HAP-1 (cell line): ENCODE data around the gene LEFTY2.

Source experiments
- DNase-seq, 2 experiments: peaks; one replicate each; pipeline ENCODE4 v3.0.0-alpha.2; 2016 to 2020; ENCODE audit warnings: low spot score in 2 of 2
- H3K27me3 ChIP-seq: fragments of 250-450 bp; sonication (Bioruptor Pico); 2 replicates; pipeline ENCODE4 v1.5.1; 2020; ENCODE audit warnings: low read depth, mild to moderate bottlenecking, moderate library complexity
- H3K36me3 ChIP-seq: fragments of 250-450 bp; sonication (Bioruptor Pico); replicated peaks from 2 replicates; pipeline ENCODE4 v1.5.1; 2020; ENCODE audit warnings: mild to moderate bottlenecking
- H3K4me1 ChIP-seq: fragments of 250-450 bp; sonication (Bioruptor Pico); 2 replicates; pipeline ENCODE4 v1.5.1; 2020; ENCODE audit warnings: mild to moderate bottlenecking
- H3K4me3 ChIP-seq: fragments of 250-450 bp; sonication (Bioruptor Pico); 2 replicates; pipeline ENCODE4 v1.5.1; 2020; ENCODE audit warnings: mild to moderate bottlenecking, moderate library complexity
- H3K9me3 ChIP-seq: fragments of 250-450 bp; sonication (Bioruptor Pico); 2 replicates; pipeline ENCODE4 v1.5.1; 2020; ENCODE audit warnings: mild to moderate bottlenecking, moderate library complexity
- in situ Hi-C: fragments of 300-500 bp; cut with MboI; formaldehyde crosslinking; loops from 3 replicates; pipeline ENCODE4 v1.14.3; 2020; ENCODE audit warnings: low sequenced_read_pairs, inconsistent platforms, mixed read lengths

The LEFTY2 gene

GRCh38 chr1:225914947-225915346, 26.1 kb downstream of the LEFTY2 start:
- Histone ChIP-seq H3K9me3 (no peaks in the 10 kb centered on the region), H3K27me3 (no peaks in the 10 kb centered on the region), H3K36me3 (peaks cover 7% of the 10 kb centered on the region), H3K4me3 (no peak overlapping the region), H3K4me1 (no peaks in the 10 kb centered on the region)
- in situ Hi-C loops = no loop called here
- DNase-seq = no peak

- in situ Hi-C loops = no loop called here
- DNase-seq = no peak
- H3K36me3 ChIP-seq = peaks cover 2% of the 10 kb centered on the region
- H3K27me3 ChIP-seq = no peaks in the 10 kb centered on the region
- no peaks in the 10 kb centered on the region for H3K4me1 ChIP-seq
- no peak overlapping the region for H3K4me3 ChIP-seq
- no peaks in the 10 kb centered on the region for H3K9me3 ChIP-seq
Observed at GRCh38 chr1:225914391-225914790, 26.6 kb downstream of the LEFTY2 start.

- no peaks in the 10 kb centered on the region; the same call in 1 of the 2 replicates for H3K36me3 ChIP-seq
- H3K4me1 ChIP-seq = no peaks in the 10 kb centered on the region
- H3K27me3 ChIP-seq = no peaks in the 10 kb centered on the region
- DNase-seq = no peak
- no peaks in the 10 kb centered on the region for H3K9me3 ChIP-seq
- no peak overlapping the region for H3K4me3 ChIP-seq
- in situ Hi-C loops = no loop called here
Observed at GRCh38 chr1:225911191-225912130, 29.6 kb downstream of the LEFTY2 start.

GRCh38 chr1:225909477-225909876, 31.5 kb downstream of the LEFTY2 start:
- in situ Hi-C loops = no loop called here
- no peak overlapping the region for H3K4me3 ChIP-seq

GRCh38 chr1:225908773-225909172, 32.2 kb downstream of the LEFTY2 start:
- in situ Hi-C loops = no loop called here
- DNase-seq = no peak
- H3K9me3 ChIP-seq = no peaks in the 10 kb centered on the region
- H3K4me1 ChIP-seq = no peaks in the 10 kb centered on the region
- H3K4me3 ChIP-seq = no peak overlapping the region
- H3K36me3 ChIP-seq = no peaks in the 10 kb centered on the region
- H3K27me3 ChIP-seq = no peaks in the 10 kb centered on the region

More at GRCh38 chr1:225909477-225909876, 31.5 kb downstream of the LEFTY2 start:
- Histone ChIP-seq H3K36me3 (no peaks in the 10 kb centered on the region), H3K9me3 (no peaks in the 10 kb centered on the region), H3K27me3 (no peaks in the 10 kb centered on the region), H3K4me1 (no peaks in the 10 kb centered on the region)
- DNase-seq = no peak

GRCh38 chr1:225908013-225908640, 32.9 kb downstream of the LEFTY2 start:
- no peaks in the 10 kb centered on the region for H3K4me1 ChIP-seq
- DNase-seq = no peak
- no peaks in the 10 kb centered on the region for H3K36me3 ChIP-seq
- H3K27me3 ChIP-seq = no peaks in the 10 kb centered on the region
- in situ Hi-C loops = no loop called here
- no peaks in the 10 kb centered on the region for H3K9me3 ChIP-seq
- no peak overlapping the region for H3K4me3 ChIP-seq

- Histone ChIP-seq H3K27me3 (no peaks in the 10 kb centered on the region), H3K36me3 (no peaks in the 10 kb centered on the region), H3K4me3 (no peak overlapping the region), H3K9me3 (no peaks in the 10 kb centered on the region), H3K4me1 (no peaks in the 10 kb centered on the region)
- no peak for DNase-seq
- in situ Hi-C loops = no loop called here
Observed at GRCh38 chr1:225907341-225907740, 33.7 kb downstream of the LEFTY2 start.

- in situ Hi-C loops = no loop called here
Observed at GRCh38 chr1:225906467-225906866, 34.6 kb downstream of the LEFTY2 start.

GRCh38 chr1:225903623-225904022, 37.4 kb downstream of the LEFTY2 start:
- no peaks in the 10 kb centered on the region for H3K9me3 ChIP-seq
- no peak overlapping the region for H3K4me3 ChIP-seq
- H3K36me3 ChIP-seq = no peaks in the 10 kb centered on the region; the same call in 1 of the 2 replicates
- H3K4me1 ChIP-seq = peaks cover 11% of the 10 kb centered on the region
- DNase-seq = no peak
- in situ Hi-C loops = no loop called here
- H3K27me3 ChIP-seq = no peaks in the 10 kb centered on the region

More at GRCh38 chr1:225906467-225906866, 34.6 kb downstream of the LEFTY2 start:
- no peak overlapping the region for H3K4me3 ChIP-seq
- H3K9me3 ChIP-seq = no peaks in the 10 kb centered on the region
- no peaks in the 10 kb centered on the region for H3K27me3 ChIP-seq
- DNase-seq = no peak
- H3K36me3 ChIP-seq = no peaks in the 10 kb centered on the region
- H3K4me1 ChIP-seq = no peaks in the 10 kb centered on the region

- Histone ChIP-seq H3K9me3 (no peaks in the 10 kb centered on the region), H3K27me3 (no peaks in the 10 kb centered on the region), H3K4me3 (no peak overlapping the region), H3K4me1 (peaks cover 12% of the 10 kb centered on the region), H3K36me3 (no peaks in the 10 kb centered on the region; the same call in 1 of the 2 replicates)
- in situ Hi-C loops = no loop called here
- DNase-seq = peak; percentile 52 to 69
Observed at GRCh38 chr1:225899044-225899925, 41.7 kb downstream of the LEFTY2 start.

- Histone ChIP-seq H3K4me3 (no peak overlapping the region), H3K36me3 (no peaks in the 10 kb centered on the region; the same call in 1 of the 2 replicates), H3K4me1 (peaks cover 12% of the 10 kb centered on the region), H3K27me3 (no peaks in the 10 kb centered on the region), H3K9me3 (no peaks in the 10 kb centered on the region)
- no peak for DNase-seq
- in situ Hi-C loops = no loop called here
Observed at GRCh38 chr1:225897595-225898514, 43.2 kb downstream of the LEFTY2 start.

- Histone ChIP-seq H3K9me3 (no peaks in the 10 kb centered on the region), H3K36me3 (no peaks in the 10 kb centered on the region; the same call in 1 of the 2 replicates), H3K27me3 (no peaks in the 10 kb centered on the region), H3K4me1 (peaks cover 12% of the 10 kb centered on the region), H3K4me3 (no peak overlapping the region)
- in situ Hi-C loops = no loop called here
- no peak for DNase-seq
Observed at GRCh38 chr1:225896937-225897549, 44.0 kb downstream of the LEFTY2 start.
